ENCODE results near the gene STON2. TPM values are rescaled to one million over a fixed set of nuclear protein-coding genes. Genes with fewer than 3 reads are reported as not detected.

Gene STON2
- total and polyA plus RNA-seq, 2 of the 8 experiments (the other 6 are each of a cell fraction or from before 2014, with no cell fraction given), result 8.9 to 50.0 TPM

- TF ChIP-seq POLR2AphosphoS5 (IDR thresholded peaks at IDR 0.05; ENCODE audit: low read depth, low read length) (no peak), KDM1A (IDR thresholded peaks at IDR 0.05; ENCODE audit: borderline replicate concordance, low read length) (no peak)
Observed at GRCh38 chr14:81313200-81313599, 86.9 kb downstream of the STON2 start (continued).

Data from H1 (cell line).